Heart left ventricle (tissue), 16 donors: Measurements from ENCODE around the gene XYLT1. TPM values are rescaled to one million over a fixed set of nuclear protein-coding genes. Genes with fewer than 3 reads are reported as not detected.

Source experiments
- ATAC-seq, 4 donors: fragments of 200-7000 bp; cut with Tn5 transposase; one replicate each; pipeline ENCODE4 v1.9.1; 2020 to 2022; ENCODE audit warnings: moderate library complexity in 4 of 4, mild to moderate bottlenecking in 3 of 4, moderate number of reproducible peaks in 1 of 4
- DNase-seq, 5 donors: peaks; one replicate each; pipeline ENCODE4 v3.0.0-alpha.2; 2020
- H3K27ac ChIP-seq, 12 donors: fragments of 200-600 bp; sonication (generic) in 4 of 12; one replicate each; pipeline versions ENCODE4 v1.5.0 to v1.8.0; 2016 to 2022; ENCODE audit warnings: mild to moderate bottlenecking in 2 of 12
- H3K27me3 ChIP-seq, 9 donors: fragments of 200-600 bp; sonication (generic) in 2 of 9; one replicate each; pipeline versions ENCODE4 v1.5.1 to v1.8.0; 2016 to 2022; ENCODE audit warnings: mild to moderate bottlenecking in 3 of 9
- H3K36me3 ChIP-seq, 9 donors: fragments of 200-600 bp; sonication (generic) in 2 of 9; one replicate each; pipeline versions ENCODE4 v1.5.0 to v1.8.0; 2018 to 2022; ENCODE audit warnings: mild to moderate bottlenecking in 2 of 9
- H3K4me1 ChIP-seq, 12 donors: fragments of 200-600 bp; sonication (generic) in 4 of 12; one replicate each; pipeline versions ENCODE4 v1.5.0 to v1.8.0; 2016 to 2022; ENCODE audit warnings: mild to moderate bottlenecking in 3 of 12
- H3K4me3 ChIP-seq, 12 donors: fragments of 200-600 bp; sonication (generic) in 4 of 12; one replicate each; pipeline versions ENCODE4 v1.5.0 to v1.8.0; 2017 to 2022; ENCODE audit warnings: mild to moderate bottlenecking in 9 of 12, moderate library complexity in 4 of 12
- H3K9me3 ChIP-seq, 12 donors: fragments of 200-600 bp; sonication (generic) in 4 of 12; one replicate each; pipeline versions ENCODE4 v1.5.0 to v1.8.0; 2016 to 2022; ENCODE audit warnings: mild to moderate bottlenecking in 1 of 12
- POLR2A ChIP-seq, 2 donors: fragments of 450-650 bp; IDR thresholded peaks; one replicate each; pipeline ENCODE4 v1.6.1; 2017; ENCODE audit warnings: antibody characterized with exemption in 2 of 2, mild to moderate bottlenecking in 2 of 2, moderate library complexity in 2 of 2
- WGBS, 4 donors: extraction: QIAGEN DNeasy Blood & Tissue Kit in 2 of 4; methylation state at CpG; one replicate each; pipeline versions ENCODE4 v1.1.5 to v1.1.7; 2013 to 2018; 5-methylcytosine and 5-hydroxymethylcytosine counted together
- intact Hi-C, 10 donors: fragments of 100-400 bp; cut with DNase I; formaldehyde crosslinking; loops; one replicate each; pipeline versions ENCODE4 v1.11.1 to v1.14.2; 2022
- polyA plus RNA-seq, 2 donors: library from polyadenylated mRNA; stranded (reverse); fragments of 200-250 nt; gene quantifications; one replicate each; pipeline ENCODE4 v1.2.3, GENCODE V29; 2013
- total RNA-seq, 9 donors: library from RNA; depleted of rRNA in 2 of 9; stranded (reverse); fragments of >200 nt in 2 of 9; fragmentation: NEBNext Ultra II Directional in 3 of 9; extraction: Animal tissue kit (Norgen Biotek cat#: 25700) in 3 of 9; gene quantifications; one replicate each; pipeline versions ENCODE4 v1.1.0 to v1.2.4, GENCODE V29; 2016 to 2023
- TF ChIP-seq, protein P1 (sequence below), 12 donors: fragments of 200-600 bp; sonication (generic) in 4 of 12; IDR thresholded peaks; one replicate each; pipeline versions ENCODE4 v1.5.0 to v1.8.0; 2018 to 2022; ENCODE audit warnings: antibody characterized with exemption in 12 of 12, mild to moderate bottlenecking in 5 of 12
- donor health status: ischemic (EF 13 %, LVEDD 7.1; RV severe dilation, severe dysfunction).
- donor health status: healthy with polysubstance abuse.
- donor health status: DM: no; HTN: yes; CAD: no.
- donor health status: DM: no; HTN: no; CAD: no.
- donor health status: ischemic (EF 25% LVEDD 6.9; RV normal size, moderate dysfunction).
- donor health status: ischemic (EF 25% LVEDD 5.7; RV mildly dilated, moderate dysfunction).
- donor health status: healthy.
- donor health status: DM: yes; HTN: yes; CAD: no.
- donor health status: ischemic (EF 35%, LVEDD 5.7; RV mildly dilated, moderate dysfunction).
- donor health status: nonischemic (EF 11% LVEDD 7.7; RV severe dilation, severe dysfunction).
- donor health status: DM: yes; HTN: yes; CAD: no.
- donor health status: PGD.
- donor health status: ischemic (EF 29% LVEDD 5.4; RV normal size, mild dysfunction).
- donor health status: nonischemic (EF 23%, LVEDD 6.1; RV moderate dilation, normal function).

The XYLT1 gene
- total and polyA plus RNA-seq, 11 donors, result 0.46 to 12.3 (median 2.4) TPM

DNA sequence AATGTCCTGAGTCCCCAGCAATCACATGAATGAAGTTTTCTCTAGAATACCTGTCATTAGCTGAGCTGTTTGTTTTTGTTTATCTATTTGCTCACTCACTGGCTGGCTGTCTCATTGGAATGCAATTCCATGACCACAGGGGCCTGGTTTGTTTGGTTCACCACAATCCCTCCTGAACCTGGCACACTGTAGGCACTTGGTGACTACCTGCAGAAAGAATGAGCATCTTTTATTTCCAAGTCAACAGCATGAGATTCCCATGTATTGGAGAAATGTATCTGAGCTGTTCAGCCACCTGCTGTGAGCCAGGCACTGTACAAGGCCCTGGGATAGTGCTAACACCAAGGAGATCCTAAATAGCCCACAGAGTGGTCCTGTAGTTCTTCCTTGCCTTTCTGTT lies 345.1 kb downstream of the XYLT1 start:
- DNase-seq, result no peak
- no peak for ATAC-seq
- no peaks in the 10 kb centered on the region for H3K9me3 ChIP-seq
- no peak overlapping the region for H3K27ac ChIP-seq
- H3K27me3 ChIP-seq, result no peaks in the 10 kb centered on the region
- H3K4me3 ChIP-seq, result no peak overlapping the region
- no peaks in the 10 kb centered on the region for H3K4me1 ChIP-seq
- intact Hi-C loops, result no loop called here
- H3K36me3 ChIP-seq, result peaks cover 0 to 14% (median 0%) of the 10 kb centered on the region in 9 donors
- TF ChIP-seq POLR2A (IDR thresholded peaks at IDR 0.05), result no peak
- TF ChIP-seq, protein P1, sequence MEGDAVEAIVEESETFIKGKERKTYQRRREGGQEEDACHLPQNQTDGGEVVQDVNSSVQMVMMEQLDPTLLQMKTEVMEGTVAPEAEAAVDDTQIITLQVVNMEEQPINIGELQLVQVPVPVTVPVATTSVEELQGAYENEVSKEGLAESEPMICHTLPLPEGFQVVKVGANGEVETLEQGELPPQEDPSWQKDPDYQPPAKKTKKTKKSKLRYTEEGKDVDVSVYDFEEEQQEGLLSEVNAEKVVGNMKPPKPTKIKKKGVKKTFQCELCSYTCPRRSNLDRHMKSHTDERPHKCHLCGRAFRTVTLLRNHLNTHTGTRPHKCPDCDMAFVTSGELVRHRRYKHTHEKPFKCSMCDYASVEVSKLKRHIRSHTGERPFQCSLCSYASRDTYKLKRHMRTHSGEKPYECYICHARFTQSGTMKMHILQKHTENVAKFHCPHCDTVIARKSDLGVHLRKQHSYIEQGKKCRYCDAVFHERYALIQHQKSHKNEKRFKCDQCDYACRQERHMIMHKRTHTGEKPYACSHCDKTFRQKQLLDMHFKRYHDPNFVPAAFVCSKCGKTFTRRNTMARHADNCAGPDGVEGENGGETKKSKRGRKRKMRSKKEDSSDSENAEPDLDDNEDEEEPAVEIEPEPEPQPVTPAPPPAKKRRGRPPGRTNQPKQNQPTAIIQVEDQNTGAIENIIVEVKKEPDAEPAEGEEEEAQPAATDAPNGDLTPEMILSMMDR (IDR thresholded peaks at IDR 0.05), result no peak

DNA sequence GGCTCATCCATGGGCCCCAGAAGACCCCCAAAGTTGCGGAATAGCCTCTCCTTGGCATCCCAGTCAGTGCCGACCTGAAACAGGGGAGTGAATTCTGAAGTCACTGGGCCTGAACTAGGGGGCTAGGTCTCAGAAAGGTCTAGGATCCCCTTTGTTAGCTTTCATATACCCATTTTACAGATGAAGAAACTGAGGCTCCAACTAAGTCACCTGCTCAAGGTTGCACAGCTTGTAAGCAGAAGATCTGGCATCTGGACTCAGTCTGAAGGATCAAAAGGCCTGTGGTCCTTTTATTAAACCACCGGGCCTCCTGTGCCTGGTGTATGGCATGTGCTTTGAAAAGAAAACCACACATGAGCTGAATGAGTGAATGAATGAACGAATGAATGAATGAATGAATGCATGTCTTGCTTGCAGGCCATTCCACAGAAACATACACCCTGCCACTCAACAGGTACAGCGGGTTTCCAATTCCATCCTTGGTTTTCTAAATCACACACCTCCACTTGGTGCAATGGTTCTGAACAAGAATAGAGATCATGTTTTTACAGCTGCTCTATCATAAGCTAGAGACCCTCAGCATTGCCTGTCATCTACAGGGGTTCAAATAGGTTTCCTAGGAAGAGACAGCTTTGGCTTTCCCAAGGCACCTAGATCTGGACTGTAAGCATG lies 352.7 kb downstream of the XYLT1 start:
- Histone ChIP-seq H3K27ac (no peak overlapping the region), H3K4me3 (no peak overlapping the region), H3K36me3 (peaks cover 0 to 7% (median 0%) of the 10 kb centered on the region in 9 donors), H3K27me3 (no peaks in the 10 kb centered on the region), H3K4me1 (no peaks in the 10 kb centered on the region), H3K9me3 (no peaks in the 10 kb centered on the region)
- no peak for DNase-seq
- intact Hi-C loops, result no loop called here
- TF ChIP-seq POLR2A (IDR thresholded peaks at IDR 0.05), result no peak
- TF ChIP-seq, protein P1 (IDR thresholded peaks at IDR 0.05), result no peak
- 79 to 83% (median 81%) methylated on average over 5 of the region's 5 CpGs for WGBS, 4 donors
- ATAC-seq, result no peak

GRCh38 chr16:17116595-17117322 lies 354.0 kb downstream of the XYLT1 start:
- no peaks in the 10 kb centered on the region for H3K9me3 ChIP-seq
- no peaks in the 10 kb centered on the region for H3K27me3 ChIP-seq
- H3K4me3 ChIP-seq, result no peak overlapping the region
- H3K27ac ChIP-seq, result no peak overlapping the region
- TF ChIP-seq POLR2A (IDR thresholded peaks at IDR 0.05), result no peak
- TF ChIP-seq, protein P1 (IDR thresholded peaks at IDR 0.05), result no peak
- intact Hi-C loops, result no loop called here
- DNase-seq (no peak), ATAC-seq (no peak)
- peaks cover 0 to 7% (median 0%) of the 10 kb centered on the region in 9 donors for H3K36me3 ChIP-seq
- H3K4me1 ChIP-seq, result no peaks in the 10 kb centered on the region
- 86 to 92% (median 88%) methylated on average over 4 of the region's 4 CpGs for WGBS, 4 donors

- Histone ChIP-seq H3K27me3 (peaks cover 0 to 6% (median 0%) of the 10 kb centered on the region in 9 donors), H3K9me3 (no peaks in the 10 kb centered on the region), H3K27ac (no peak overlapping the region), H3K4me1 (no peaks in the 10 kb centered on the region), H3K4me3 (no peak overlapping the region), H3K36me3 (no peaks in the 10 kb centered on the region)
- DNase-seq, result no peak
- intact Hi-C loops, result no loop called here
- no peak for TF ChIP-seq POLR2A (IDR thresholded peaks at IDR 0.05)
- TF ChIP-seq, protein P1 (IDR thresholded peaks at IDR 0.05), result no peak
- no peak for ATAC-seq
These were observed 361.3 kb downstream of the XYLT1 start for GRCh38 chr16:17109413-17109812.
